Testis (tissue), 3 donors: ENCODE data around the gene RSF1. TPM values are rescaled to one million over a fixed set of nuclear protein-coding genes. Genes with fewer than 3 reads are reported as not detected.

Source experiments
- DNase-seq: peaks from one replicate; pipeline ENCODE4 v3.0.0-alpha.2; 2019
- H3K27ac ChIP-seq, 2 donors: fragments of 200-600 bp; sonication (generic); one replicate each; pipeline ENCODE4 v1.5.1; 2019
- H3K27me3 ChIP-seq: fragments of 200-600 bp; sonication (generic); one replicate; pipeline ENCODE4 v1.5.1; 2019
- H3K36me3 ChIP-seq: fragments of 200-600 bp; sonication (generic); one replicate; pipeline ENCODE4 v1.5.1; 2017; ENCODE audit warnings: low read depth; ENCODE audit errors: missing control alignments
- H3K4me1 ChIP-seq: fragments of 200-600 bp; sonication (generic); one replicate; pipeline ENCODE4 v1.5.1; 2019
- H3K4me3 ChIP-seq, 2 donors: fragments of 200-600 bp; sonication (generic); one replicate each; pipeline ENCODE4 v1.5.1; 2017 to 2019
- H3K9me3 ChIP-seq: fragments of 200-600 bp; sonication (generic); one replicate; pipeline ENCODE4 v1.5.1; 2017
- CTCF ChIP-seq, 3 experiments: fragments of 450-650 bp in 2 of 3; fragments of 200-600 bp in 1 of 3; sonication (generic) in 1 of 3; IDR thresholded peaks; one replicate each; pipeline ENCODE4 v1.5.1; 2016 to 2019; ENCODE audit warnings: antibody characterized with exemption in 3 of 3, mild to moderate bottlenecking in 2 of 3, moderate library complexity in 1 of 3
- POLR2A ChIP-seq: fragments of 450-650 bp; IDR thresholded peaks from one replicate; pipeline ENCODE4 v1.6.1; 2017; ENCODE audit warnings: antibody characterized with exemption, mild to moderate bottlenecking, moderate library complexity
- WGBS, 2 donors: methylation state at CpG; one replicate each; pipeline ENCODE4 v1.1.5; 2018; 5-methylcytosine and 5-hydroxymethylcytosine counted together
- intact Hi-C: fragments of 100-400 bp; cut with DNase I; formaldehyde crosslinking; loops from one replicate; pipeline ENCODE4 v1.15.1; 2023; ENCODE audit warnings: low total_unique reads
- polyA plus RNA-seq: library from polyadenylated mRNA; stranded (reverse); fragments of 350-450 nt; fragmentation: Illumina TruSeq; extraction: RNeasy Lipid Tissue Mini Kit (QIAGEN cat#74804); gene quantifications from one replicate; pipeline ENCODE4 v1.2.3, GENCODE V29; 2014; ENCODE audit warnings: low read depth, low replicate concordance; ENCODE audit not compliant: insufficient read depth
- total RNA-seq, 2 donors: library from RNA; depleted of rRNA; stranded (reverse); fragments of >200 nt; gene quantifications; one replicate each; pipeline ENCODE4 v1.2.3, GENCODE V29; 2016

RSF1 gene
- total and polyA plus RNA-seq, 3 donors from 2014 or later: 17.7 to 168 (median 94.6) TPM

DNA sequence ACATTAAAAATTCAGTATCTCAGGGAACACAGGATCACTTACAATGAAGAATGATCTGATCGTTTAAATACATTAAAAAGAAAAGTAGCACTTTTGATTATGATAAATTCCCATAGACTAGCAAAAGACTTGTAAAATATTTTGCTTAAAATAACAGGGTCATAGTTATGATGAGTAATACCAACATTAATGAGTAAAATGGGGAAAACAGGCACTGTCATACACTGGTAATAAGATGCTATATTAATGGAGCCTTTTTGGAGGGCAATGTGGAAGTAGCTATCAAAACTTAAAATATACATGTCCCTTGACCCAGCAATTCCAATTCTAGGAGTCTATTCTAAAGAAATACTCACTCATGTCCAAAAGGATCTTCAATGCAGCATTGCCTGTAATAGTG lies 121.1 kb downstream of the RSF1 start:
- H3K27ac ChIP-seq: no peak overlapping the region
- TF ChIP-seq CTCF (IDR thresholded peaks at IDR 0.05): no peak
- no peak for TF ChIP-seq POLR2A
- H3K36me3 ChIP-seq: no peaks in the 10 kb centered on the region
- 90 to 95% methylated on average over 1 of the region's 1 CpG for WGBS, 2 donors
- no peaks in the 10 kb centered on the region for H3K9me3 ChIP-seq
- no peaks in the 10 kb centered on the region for H3K4me1 ChIP-seq
- intact Hi-C loops: no loop called here
- no peaks in the 10 kb centered on the region for H3K27me3 ChIP-seq
- DNase-seq: no peak
- H3K4me3 ChIP-seq: no peak overlapping the region

- Histone ChIP-seq H3K36me3 (no peaks in the 10 kb centered on the region), H3K4me1 (no peaks in the 10 kb centered on the region), H3K4me3 (no peak overlapping the region), H3K9me3 (no peaks in the 10 kb centered on the region), H3K27me3 (no peaks in the 10 kb centered on the region), H3K27ac (no peak overlapping the region)
- intact Hi-C loops: no loop called here
- WGBS, 2 donors: 83 to 94% methylated on average over 2 of the region's 2 CpGs
- DNase-seq: no peak
- TF ChIP-seq POLR2A (no peak), CTCF (IDR thresholded peaks at IDR 0.05) (no peak)
Measured at GRCh38 chr11:77698896-77699295, 121.6 kb downstream of the RSF1 start.

- TF ChIP-seq CTCF (IDR thresholded peaks at IDR 0.05) (no peak), POLR2A (no peak)
- no peak for DNase-seq
- H3K36me3 ChIP-seq: no peaks in the 10 kb centered on the region
- H3K9me3 ChIP-seq: no peaks in the 10 kb centered on the region
- H3K27ac ChIP-seq: no peak overlapping the region
- no peaks in the 10 kb centered on the region for H3K27me3 ChIP-seq
- no peak overlapping the region for H3K4me3 ChIP-seq
- intact Hi-C loops: no loop called here
- no peaks in the 10 kb centered on the region for H3K4me1 ChIP-seq
Measured at GRCh38 chr11:77697865-77698264, 122.7 kb downstream of the RSF1 start.

GRCh38 chr11:77695417-77695816 lies 125.1 kb downstream of the RSF1 start:
- no peaks in the 10 kb centered on the region for H3K27me3 ChIP-seq
- 92 to 100% methylated on average over 1 of the region's 1 CpG for WGBS, 2 donors
- no peak overlapping the region for H3K4me3 ChIP-seq
- no peak for DNase-seq
- H3K27ac ChIP-seq: peak overlapping the region in 1 of 2 donors; percentile 10
- TF ChIP-seq POLR2A (no peak), CTCF (IDR thresholded peaks at IDR 0.05) (no peak)
- H3K4me1 ChIP-seq: no peaks in the 10 kb centered on the region
- no peaks in the 10 kb centered on the region for H3K36me3 ChIP-seq
- intact Hi-C loops: no loop called here
- no peaks in the 10 kb centered on the region for H3K9me3 ChIP-seq

- H3K27ac ChIP-seq: no peak overlapping the region
- intact Hi-C loops: no loop called here
- 96 to 99% methylated on average over 3 of the region's 3 CpGs for WGBS, 2 donors
- DNase-seq: no peak
- no peaks in the 10 kb centered on the region for H3K27me3 ChIP-seq
- no peaks in the 10 kb centered on the region for H3K9me3 ChIP-seq
- H3K36me3 ChIP-seq: no peaks in the 10 kb centered on the region
- no peak for TF ChIP-seq CTCF (IDR thresholded peaks at IDR 0.05)
- no peak overlapping the region for H3K4me3 ChIP-seq
- H3K4me1 ChIP-seq: no peaks in the 10 kb centered on the region
Measured at GRCh38 chr11:77690649-77691048, 129.9 kb downstream of the RSF1 start.
